ENCODE results near the gene GBA3. TPM values are rescaled to one million over a fixed set of nuclear protein-coding genes. Genes with fewer than 3 reads are reported as not detected.

The GBA3 gene
- total RNA-seq, 1 experiment from 2014 or later, result 0.09 TPM

DNA sequence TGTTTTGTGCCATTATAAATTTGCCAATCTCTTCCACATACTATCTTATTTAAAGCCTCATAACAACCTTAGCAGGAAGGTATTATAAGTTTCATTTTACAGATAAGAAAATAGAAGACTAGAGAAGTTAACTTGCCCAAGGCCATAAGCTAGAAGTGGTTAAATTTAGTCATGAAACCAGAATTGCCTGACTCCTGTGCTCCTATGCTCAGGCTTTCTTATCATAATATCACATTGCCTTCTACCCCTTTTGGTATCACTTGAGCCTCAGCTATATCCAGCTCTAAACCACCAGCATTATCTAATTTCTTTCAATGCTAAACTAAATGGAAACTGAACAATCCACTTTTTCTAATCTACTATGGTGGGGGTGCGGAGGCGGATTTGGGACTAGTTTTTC, 164.7 kb downstream of the GBA3 start:
- H3K27me3 Mint-ChIP-seq (ENCODE audit: low read depth), result no peaks in the 10 kb centered on the region
- CTCF ChIA-PET, result no interaction called here
- no peaks in the 10 kb centered on the region for H3K4me1 Mint-ChIP-seq
- H3K4me3 Mint-ChIP-seq, result no peak overlapping the region
- no peak for DNase-seq (ENCODE audit: low spot score)
- H3K36me3 Mint-ChIP-seq, result no peaks in the 10 kb centered on the region
- no peaks in the 10 kb centered on the region for H3K9me3 Mint-ChIP-seq
- ATAC-seq, result no peak
- no peak overlapping the region for H3K27ac Mint-ChIP-seq
- TF ChIP-seq ZBTB43 (CRISPR knock-in tag; IDR thresholded peaks at IDR 0.05), result no peak
- TF ChIP-seq, protein P1, sequence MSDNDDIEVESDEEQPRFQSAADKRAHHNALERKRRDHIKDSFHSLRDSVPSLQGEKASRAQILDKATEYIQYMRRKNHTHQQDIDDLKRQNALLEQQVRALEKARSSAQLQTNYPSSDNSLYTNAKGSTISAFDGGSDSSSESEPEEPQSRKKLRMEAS (CRISPR knock-in tag; IDR thresholded peaks at IDR 0.05), result no peak
- no peak for TF ChIP-seq ZNF232 (CRISPR knock-in tag; IDR thresholded peaks at IDR 0.05)
- TF ChIP-seq ELF4 (CRISPR knock-in tag; IDR thresholded peaks at IDR 0.05; ENCODE audit: low read depth), result no peak
- no peak for TF ChIP-seq SMAD4 (CRISPR knock-in tag; IDR thresholded peaks at IDR 0.05)
- TF ChIP-seq HMGXB4 (CRISPR knock-in tag; IDR thresholded peaks at IDR 0.05), result no peak
- no peak for TF ChIP-seq OVOL2 (CRISPR knock-in tag; IDR thresholded peaks at IDR 0.05; ENCODE audit: borderline replicate concordance)
- TF ChIP-seq, protein P2, sequence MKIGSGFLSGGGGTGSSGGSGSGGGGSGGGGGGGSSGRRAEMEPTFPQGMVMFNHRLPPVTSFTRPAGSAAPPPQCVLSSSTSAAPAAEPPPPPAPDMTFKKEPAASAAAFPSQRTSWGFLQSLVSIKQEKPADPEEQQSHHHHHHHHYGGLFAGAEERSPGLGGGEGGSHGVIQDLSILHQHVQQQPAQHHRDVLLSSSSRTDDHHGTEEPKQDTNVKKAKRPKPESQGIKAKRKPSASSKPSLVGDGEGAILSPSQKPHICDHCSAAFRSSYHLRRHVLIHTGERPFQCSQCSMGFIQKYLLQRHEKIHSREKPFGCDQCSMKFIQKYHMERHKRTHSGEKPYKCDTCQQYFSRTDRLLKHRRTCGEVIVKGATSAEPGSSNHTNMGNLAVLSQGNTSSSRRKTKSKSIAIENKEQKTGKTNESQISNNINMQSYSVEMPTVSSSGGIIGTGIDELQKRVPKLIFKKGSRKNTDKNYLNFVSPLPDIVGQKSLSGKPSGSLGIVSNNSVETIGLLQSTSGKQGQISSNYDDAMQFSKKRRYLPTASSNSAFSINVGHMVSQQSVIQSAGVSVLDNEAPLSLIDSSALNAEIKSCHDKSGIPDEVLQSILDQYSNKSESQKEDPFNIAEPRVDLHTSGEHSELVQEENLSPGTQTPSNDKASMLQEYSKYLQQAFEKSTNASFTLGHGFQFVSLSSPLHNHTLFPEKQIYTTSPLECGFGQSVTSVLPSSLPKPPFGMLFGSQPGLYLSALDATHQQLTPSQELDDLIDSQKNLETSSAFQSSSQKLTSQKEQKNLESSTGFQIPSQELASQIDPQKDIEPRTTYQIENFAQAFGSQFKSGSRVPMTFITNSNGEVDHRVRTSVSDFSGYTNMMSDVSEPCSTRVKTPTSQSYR (CRISPR knock-in tag; IDR thresholded peaks at IDR 0.05), result no peak
- TF ChIP-seq TEAD4 (CRISPR knock-in tag; IDR thresholded peaks at IDR 0.05), result no peak
- no peak for TF ChIP-seq IRF2 (CRISPR knock-in tag; IDR thresholded peaks at IDR 0.05; ENCODE audit: borderline replicate concordance, low read depth)
- no peak for TF ChIP-seq CREM (CRISPR knock-in tag; IDR thresholded peaks at IDR 0.05)
- no peak for TF ChIP-seq NFATC4 (CRISPR knock-in tag; IDR thresholded peaks at IDR 0.05)
- no peak for TF ChIP-seq NR3C1 (CRISPR knock-in tag; conservative IDR thresholded peaks at IDR 0.05; ENCODE audit: low read depth)
- TF ChIP-seq FOXP4 (CRISPR knock-in tag; IDR thresholded peaks at IDR 0.05), result no peak
- TF ChIP-seq, protein P3, sequence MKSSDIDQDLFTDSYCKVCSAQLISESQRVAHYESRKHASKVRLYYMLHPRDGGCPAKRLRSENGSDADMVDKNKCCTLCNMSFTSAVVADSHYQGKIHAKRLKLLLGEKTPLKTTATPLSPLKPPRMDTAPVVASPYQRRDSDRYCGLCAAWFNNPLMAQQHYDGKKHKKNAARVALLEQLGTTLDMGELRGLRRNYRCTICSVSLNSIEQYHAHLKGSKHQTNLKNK (CRISPR knock-in tag; IDR thresholded peaks at IDR 0.05), result no peak
- TF ChIP-seq, protein P4, sequence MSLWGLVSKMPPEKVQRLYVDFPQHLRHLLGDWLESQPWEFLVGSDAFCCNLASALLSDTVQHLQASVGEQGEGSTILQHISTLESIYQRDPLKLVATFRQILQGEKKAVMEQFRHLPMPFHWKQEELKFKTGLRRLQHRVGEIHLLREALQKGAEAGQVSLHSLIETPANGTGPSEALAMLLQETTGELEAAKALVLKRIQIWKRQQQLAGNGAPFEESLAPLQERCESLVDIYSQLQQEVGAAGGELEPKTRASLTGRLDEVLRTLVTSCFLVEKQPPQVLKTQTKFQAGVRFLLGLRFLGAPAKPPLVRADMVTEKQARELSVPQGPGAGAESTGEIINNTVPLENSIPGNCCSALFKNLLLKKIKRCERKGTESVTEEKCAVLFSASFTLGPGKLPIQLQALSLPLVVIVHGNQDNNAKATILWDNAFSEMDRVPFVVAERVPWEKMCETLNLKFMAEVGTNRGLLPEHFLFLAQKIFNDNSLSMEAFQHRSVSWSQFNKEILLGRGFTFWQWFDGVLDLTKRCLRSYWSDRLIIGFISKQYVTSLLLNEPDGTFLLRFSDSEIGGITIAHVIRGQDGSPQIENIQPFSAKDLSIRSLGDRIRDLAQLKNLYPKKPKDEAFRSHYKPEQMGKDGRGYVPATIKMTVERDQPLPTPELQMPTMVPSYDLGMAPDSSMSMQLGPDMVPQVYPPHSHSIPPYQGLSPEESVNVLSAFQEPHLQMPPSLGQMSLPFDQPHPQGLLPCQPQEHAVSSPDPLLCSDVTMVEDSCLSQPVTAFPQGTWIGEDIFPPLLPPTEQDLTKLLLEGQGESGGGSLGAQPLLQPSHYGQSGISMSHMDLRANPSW (CRISPR knock-in tag; conservative IDR thresholded peaks at IDR 0.05; ENCODE audit: low read depth), result no peak
- POLR2A ChIA-PET, result no interaction called here

Measured in WTC11 (cell line).